MM.1S (cell line): ENCODE results near the gene RRN3.
"Not testable (repeated sequence)": the region's sequence is repeated elsewhere in the genome, so short reads cannot be mapped to it uniquely, and the experiment has no call there.

Experiments used
- EZH2 ChIP-seq: fragments of 300-600 bp; sonication (generic); optimal IDR thresholded peaks from 2 replicates; pipeline ENCODE3; 2017; ENCODE audit warnings: low read depth, mild to moderate bottlenecking, antibody characterized with exemption, low read length, mixed read lengths
- TF ChIP-seq, protein P1 (sequence below): fragments of 300-600 bp; sonication (generic); IDR thresholded peaks from 2 replicates; pipeline ENCODE4 v1.5.1; 2016; ENCODE audit warnings: antibody characterized with exemption, low read length, mixed read lengths

DNA sequence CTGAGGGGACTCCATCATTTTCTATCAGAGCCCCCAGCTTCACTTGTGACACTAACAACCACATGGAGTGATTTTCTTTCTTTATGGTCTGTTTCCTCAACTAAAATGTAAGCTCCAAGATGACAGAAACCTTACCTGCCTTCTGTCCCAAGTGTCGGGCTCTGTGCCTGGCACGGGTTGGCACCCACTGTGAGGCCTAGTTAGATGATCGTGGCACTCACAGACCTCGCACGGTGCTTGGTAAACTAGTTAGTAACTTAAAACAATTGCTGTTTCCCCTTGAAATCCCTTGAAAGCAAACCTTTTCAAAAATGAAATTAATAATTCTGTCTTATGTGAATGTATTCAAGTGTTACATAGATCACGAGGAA lies 65.7 kb downstream of the RRN3 start:
- not testable (repeated sequence) for TF ChIP-seq EZH2
- TF ChIP-seq, protein P1, sequence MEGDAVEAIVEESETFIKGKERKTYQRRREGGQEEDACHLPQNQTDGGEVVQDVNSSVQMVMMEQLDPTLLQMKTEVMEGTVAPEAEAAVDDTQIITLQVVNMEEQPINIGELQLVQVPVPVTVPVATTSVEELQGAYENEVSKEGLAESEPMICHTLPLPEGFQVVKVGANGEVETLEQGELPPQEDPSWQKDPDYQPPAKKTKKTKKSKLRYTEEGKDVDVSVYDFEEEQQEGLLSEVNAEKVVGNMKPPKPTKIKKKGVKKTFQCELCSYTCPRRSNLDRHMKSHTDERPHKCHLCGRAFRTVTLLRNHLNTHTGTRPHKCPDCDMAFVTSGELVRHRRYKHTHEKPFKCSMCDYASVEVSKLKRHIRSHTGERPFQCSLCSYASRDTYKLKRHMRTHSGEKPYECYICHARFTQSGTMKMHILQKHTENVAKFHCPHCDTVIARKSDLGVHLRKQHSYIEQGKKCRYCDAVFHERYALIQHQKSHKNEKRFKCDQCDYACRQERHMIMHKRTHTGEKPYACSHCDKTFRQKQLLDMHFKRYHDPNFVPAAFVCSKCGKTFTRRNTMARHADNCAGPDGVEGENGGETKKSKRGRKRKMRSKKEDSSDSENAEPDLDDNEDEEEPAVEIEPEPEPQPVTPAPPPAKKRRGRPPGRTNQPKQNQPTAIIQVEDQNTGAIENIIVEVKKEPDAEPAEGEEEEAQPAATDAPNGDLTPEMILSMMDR, result not testable (repeated sequence)
